CD4-positive, alpha-beta T cell (primary cell): ENCODE results near the gene THRB. TPM values are rescaled to one million over a fixed set of nuclear protein-coding genes. Genes with fewer than 3 reads are reported as not detected.

Source experiments
- ATAC-seq: fragments of 200-7000 bp; cut with Tn5 transposase; one replicate; pipeline ENCODE4 v1.10.0; 2022; ENCODE audit warnings: mild to moderate bottlenecking; ENCODE audit not compliant: poor library complexity
- CTCF ChIA-PET: fragments of 350-600 bp; sonication (Branson Sonifier 250); formaldehyde crosslinking; loops from one replicate; lab custom pipeline; 2021; ENCODE audit warnings: antibody characterized with exemption, inconsistent platforms; lab: Charles Lee
- POLR2A ChIA-PET: fragments of 350-600 bp; sonication (Branson Sonifier 250); formaldehyde crosslinking; loops from one replicate; lab custom pipeline; 2021; ENCODE audit warnings: antibody characterized with exemption, inconsistent platforms; lab: Charles Lee
- DNase-seq, 14 experiments: peaks; one replicate each; pipeline ENCODE4 v3.0.0-alpha.2; 2013 to 2020; ENCODE audit warnings: mixed read lengths in 2 of 14
- H3K27ac ChIP-seq, 2 donors: one replicate each; pipeline versions ENCODE4 v1.5.1 to v1.7.0; 2013; ENCODE audit warnings: low read length in 2 of 2, low read depth in 1 of 2, mild to moderate bottlenecking in 1 of 2
- H3K27me3 ChIP-seq, 2 experiments: 1 replicate in 1 of 2; 2 replicates in 1 of 2; pipeline versions ENCODE4 v1.6.1 to v1.7.0; 2013; ENCODE audit warnings: low read length in 2 of 2, control low read depth in 1 of 2, mild to moderate bottlenecking in 1 of 2, moderate library complexity in 1 of 2; ENCODE audit not compliant: insufficient read depth in 2 of 2, control insufficient read depth in 1 of 2
- H3K36me3 ChIP-seq: one replicate; pipeline ENCODE4 v1.6.1; 2013; ENCODE audit warnings: low read length, control low read depth; ENCODE audit not compliant: insufficient read depth
- H3K4me1 ChIP-seq: one replicate; pipeline ENCODE4 v1.6.1; 2013; ENCODE audit warnings: low read length, control low read depth; ENCODE audit not compliant: insufficient read depth
- H3K4me3 ChIP-seq: one replicate; pipeline ENCODE4 v1.5.1; 2013; ENCODE audit warnings: mild to moderate bottlenecking, low read length, moderate library complexity
- H3K9me3 ChIP-seq, 2 experiments: 1 replicate in 1 of 2; 2 replicates in 1 of 2; pipeline versions ENCODE4 v1.6.1 to v1.7.0; 2013; ENCODE audit warnings: low read length in 2 of 2, mild to moderate bottlenecking in 2 of 2, control low read depth in 1 of 2, moderate library complexity in 1 of 2; ENCODE audit not compliant: control insufficient read depth in 1 of 2, insufficient read depth in 1 of 2
- H3K27ac Mint-ChIP-seq: one replicate; pipeline ENCODE4 v1.8.0; 2020; ENCODE audit warnings: mixed read lengths
- H3K27me3 Mint-ChIP-seq: one replicate; pipeline ENCODE4 v1.8.0; 2021; ENCODE audit warnings: mixed read lengths
- H3K36me3 Mint-ChIP-seq: one replicate; pipeline ENCODE4 v1.8.0; 2021; ENCODE audit warnings: low read depth, mixed read lengths
- H3K4me1 Mint-ChIP-seq: one replicate; pipeline ENCODE4 v1.8.0; 2021; ENCODE audit warnings: low read depth, mixed read lengths
- H3K4me3 Mint-ChIP-seq: one replicate; pipeline ENCODE4 v1.8.0; 2020; ENCODE audit warnings: mild to moderate bottlenecking, mixed read lengths
- H3K9me3 Mint-ChIP-seq: one replicate; pipeline ENCODE4 v1.8.0; 2020; ENCODE audit warnings: mixed read lengths
- intact Hi-C, 2 experiments: fragments of 100-400 bp; cut with DNase I in 1 of 2; cut with micrococcal nuclease in 1 of 2; formaldehyde crosslinking; loops; one replicate each; pipeline versions ENCODE4 v1.15.1 to v1.9.0; 2023 to 2025; cut with DNase I, micrococcal nuclease
- total RNA-seq, 174 experiments: library from RNA in 2 of 174; stranded (reverse) in 2 of 174; gene quantifications; one replicate each; pipeline ENCODE4 v1.2.3 and lab custom pipeline; 2021 to 2026
- TF ChIP-seq, protein P1 (sequence below): fragments of 200-600 bp; IDR thresholded peaks from one replicate; pipeline ENCODE4 v1.8.0; 2022; ENCODE audit warnings: antibody characterized with exemption, mild to moderate bottlenecking

Gene THRB
- total RNA-seq, 2 experiments from 2014 or later, result not detected

GRCh38 chr3:24500806-24501205 is 6.2 kb upstream of the THRB start:
- intact Hi-C loops, result no loop called here
- H3K36me3 Mint-ChIP-seq, result no peaks in the 10 kb centered on the region

DNA sequence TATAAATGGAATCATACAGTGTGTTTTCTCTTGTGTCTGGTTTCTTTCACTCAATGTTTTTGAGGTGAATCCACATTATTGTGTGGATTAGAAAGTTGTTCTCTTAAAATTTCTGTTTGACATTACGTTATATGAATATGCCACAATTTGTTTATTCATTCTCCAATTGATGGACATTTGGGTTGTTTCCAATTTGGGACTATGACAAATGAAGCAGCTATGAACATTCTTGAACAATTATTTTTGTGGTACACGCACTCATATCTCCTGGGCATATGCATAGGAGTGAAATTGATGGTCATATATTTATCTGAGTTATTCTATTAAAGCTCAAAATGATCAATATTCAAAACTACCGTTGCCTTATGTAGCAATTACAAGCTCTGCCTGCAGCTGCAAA is 5.3 kb upstream of the THRB start:
- no peaks in the 10 kb centered on the region for H3K9me3 Mint-ChIP-seq
- TF ChIP-seq, protein P1, sequence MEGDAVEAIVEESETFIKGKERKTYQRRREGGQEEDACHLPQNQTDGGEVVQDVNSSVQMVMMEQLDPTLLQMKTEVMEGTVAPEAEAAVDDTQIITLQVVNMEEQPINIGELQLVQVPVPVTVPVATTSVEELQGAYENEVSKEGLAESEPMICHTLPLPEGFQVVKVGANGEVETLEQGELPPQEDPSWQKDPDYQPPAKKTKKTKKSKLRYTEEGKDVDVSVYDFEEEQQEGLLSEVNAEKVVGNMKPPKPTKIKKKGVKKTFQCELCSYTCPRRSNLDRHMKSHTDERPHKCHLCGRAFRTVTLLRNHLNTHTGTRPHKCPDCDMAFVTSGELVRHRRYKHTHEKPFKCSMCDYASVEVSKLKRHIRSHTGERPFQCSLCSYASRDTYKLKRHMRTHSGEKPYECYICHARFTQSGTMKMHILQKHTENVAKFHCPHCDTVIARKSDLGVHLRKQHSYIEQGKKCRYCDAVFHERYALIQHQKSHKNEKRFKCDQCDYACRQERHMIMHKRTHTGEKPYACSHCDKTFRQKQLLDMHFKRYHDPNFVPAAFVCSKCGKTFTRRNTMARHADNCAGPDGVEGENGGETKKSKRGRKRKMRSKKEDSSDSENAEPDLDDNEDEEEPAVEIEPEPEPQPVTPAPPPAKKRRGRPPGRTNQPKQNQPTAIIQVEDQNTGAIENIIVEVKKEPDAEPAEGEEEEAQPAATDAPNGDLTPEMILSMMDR, result no peak
- H3K9me3 ChIP-seq, result peaks cover 0 to 10% of the 10 kb centered on the region in 2 experiments
- ChIA-PET POLR2A (no interaction called here), CTCF (no interaction called here)
- H3K4me3 Mint-ChIP-seq, result no peak overlapping the region
- H3K4me1 Mint-ChIP-seq, result no peaks in the 10 kb centered on the region
- H3K27ac Mint-ChIP-seq, result no peak overlapping the region
- H3K27me3 ChIP-seq, result peaks cover 7 to 22% of the 10 kb centered on the region in 2 experiments
- no peak overlapping the region for H3K27ac ChIP-seq
- H3K36me3 ChIP-seq, result no peaks in the 10 kb centered on the region
- DNase-seq (no peak), ATAC-seq (no peak)
- H3K4me1 ChIP-seq, result no peaks in the 10 kb centered on the region
- intact Hi-C loops, result no loop called here
- peaks cover 39% of the 10 kb centered on the region for H3K27me3 Mint-ChIP-seq
- H3K36me3 Mint-ChIP-seq, result no peaks in the 10 kb centered on the region
- H3K4me3 ChIP-seq, result no peak overlapping the region

More at GRCh38 chr3:24500806-24501205, 6.2 kb upstream of the THRB start:
- Histone ChIP-seq H3K4me1 (no peaks in the 10 kb centered on the region), H3K36me3 (no peaks in the 10 kb centered on the region), H3K27me3 (peaks cover 2 to 16% of the 10 kb centered on the region in 2 experiments), H3K9me3 (peaks cover 0 to 4% of the 10 kb centered on the region in 2 experiments), H3K4me3 (no peak overlapping the region), H3K27ac (no peak overlapping the region)
- TF ChIP-seq, protein P1, result no peak
- CTCF ChIA-PET, result no interaction called here
- POLR2A ChIA-PET, result no interaction called here
- Mint-ChIP-seq H3K9me3 (no peaks in the 10 kb centered on the region), H3K4me3 (no peak overlapping the region), H3K27me3 (peaks cover 33% of the 10 kb centered on the region), H3K27ac (no peak overlapping the region), H3K4me1 (no peaks in the 10 kb centered on the region)
- ATAC-seq (no peak), DNase-seq (no peak)

- ChIA-PET POLR2A (no interaction called here), CTCF (no interaction called here)
- Histone ChIP-seq H3K27ac (no peak overlapping the region), H3K4me3 (no peak overlapping the region), H3K27me3 (peaks cover 17 to 33% of the 10 kb centered on the region in 2 experiments), H3K36me3 (no peaks in the 10 kb centered on the region), H3K9me3 (peaks cover 0 to 22% of the 10 kb centered on the region in 2 experiments), H3K4me1 (no peaks in the 10 kb centered on the region)
- no peak for DNase-seq
- H3K9me3 Mint-ChIP-seq, result no peaks in the 10 kb centered on the region
- no peaks in the 10 kb centered on the region for H3K4me1 Mint-ChIP-seq
- intact Hi-C loops, result no loop called here
- peaks cover 40% of the 10 kb centered on the region for H3K27me3 Mint-ChIP-seq
- H3K36me3 Mint-ChIP-seq, result no peaks in the 10 kb centered on the region
- no peak overlapping the region for H3K4me3 Mint-ChIP-seq
- TF ChIP-seq, protein P1, result no peak
- no peak for ATAC-seq
- H3K27ac Mint-ChIP-seq, result no peak overlapping the region
Measured at GRCh38 chr3:24498796-24499195, 4.1 kb upstream of the THRB start.
